MCF 10A (cell line): ENCODE results near the gene LCE3C. TPM values are rescaled to one million over a fixed set of nuclear protein-coding genes. Genes with fewer than 3 reads are reported as not detected.

ENCODE experiments used
- BruUV-seq: library from RNA; stranded (reverse); fragments of 400-500 nt; replicated peaks from 2 replicates; lab custom pipeline; 2021; lab: Mats Ljungman, UMichigan
- CTCF ChIA-PET: fragments of 300-600 bp; sonication (Branson Sonifier 250); formaldehyde crosslinking; extraction: SDS; loops from one replicate; lab custom pipeline; 2021; ENCODE audit warnings: antibody characterized with exemption, inconsistent platforms; lab: Yijun Ruan, JAX
- POLR2A ChIA-PET: fragments of 300-600, 350-650 bp; sonication (Branson Sonifier 250); formaldehyde crosslinking; extraction: SDS; loops from one replicate; lab custom pipeline; 2020; ENCODE audit warnings: antibody characterized with exemption, inconsistent platforms; lab: Yijun Ruan, JAX
- DNase-seq: peaks from one replicate; pipeline ENCODE4 v3.0.0-alpha.2; 2018; ENCODE audit not compliant: unreplicated experiment
- H3K27ac Mint-ChIP-seq: one replicate; pipeline ENCODE4 v1.8.0; 2022; ENCODE audit warnings: mild to moderate bottlenecking, low read depth, mixed read lengths; ENCODE audit not compliant: unreplicated experiment
- H3K27me3 Mint-ChIP-seq: one replicate; pipeline ENCODE4 v1.8.0; 2022; ENCODE audit warnings: mixed read lengths; ENCODE audit not compliant: insufficient read depth, unreplicated experiment
- H3K36me3 Mint-ChIP-seq: one replicate; pipeline ENCODE4 v1.8.0; 2022; ENCODE audit warnings: mild to moderate bottlenecking, moderate library complexity, mixed read lengths; ENCODE audit not compliant: insufficient read depth, unreplicated experiment
- H3K4me1 Mint-ChIP-seq: one replicate; pipeline ENCODE4 v1.8.0; 2022; ENCODE audit warnings: mixed read lengths; ENCODE audit not compliant: insufficient read depth, unreplicated experiment
- H3K4me3 Mint-ChIP-seq: one replicate; pipeline ENCODE4 v1.8.0; 2022; ENCODE audit warnings: mild to moderate bottlenecking, moderate library complexity, mixed read lengths; ENCODE audit not compliant: unreplicated experiment
- H3K9me3 Mint-ChIP-seq: one replicate; pipeline ENCODE4 v1.8.0; 2022; ENCODE audit warnings: mixed read lengths; ENCODE audit not compliant: unreplicated experiment
- CTCF ChIP-seq: fragments of 200-600 bp; IDR thresholded peaks from one replicate; pipeline ENCODE4 v1.8.0; 2022; ENCODE audit warnings: antibody characterized with exemption, mild to moderate bottlenecking; ENCODE audit not compliant: unreplicated experiment
- intact Hi-C: fragments of 100-400 bp; cut with micrococcal nuclease; formaldehyde crosslinking; loops from 2 replicates; pipeline ENCODE4 v1.14.1; 2022
- total RNA-seq: library from RNA; stranded (reverse); gene quantifications from 2 replicates; pipeline ENCODE4 v1.2.3, GENCODE V29; 2022

Gene LCE3C
- total RNA-seq, 1 experiment from 2014 or later, result not detected

GRCh38 chr1:152646656-152647055 is 46.6 kb downstream of the LCE3C start:
- Mint-ChIP-seq H3K4me3 (no peak overlapping the region), H3K27me3 (no peaks in the 10 kb centered on the region), H3K9me3 (no peaks in the 10 kb centered on the region), H3K36me3 (no peaks in the 10 kb centered on the region), H3K27ac (no peak overlapping the region), H3K4me1 (peaks cover 6% of the 10 kb centered on the region)
- ChIA-PET POLR2A (no interaction called here), CTCF (interaction anchor here (0.5 to 14.4 kb wide), 4 partner anchors 9 to 288 kb away, joined by 3 to 253 read pairs (median 68); no protein-coding TSS in a partner anchor)
- intact Hi-C loops, result no loop called here
- no peak for DNase-seq
- no peak for TF ChIP-seq CTCF
- no TSS peak for BruUV-seq

Other genes starting within 250 kb of the LCE3C start
- not detected in 2 replicates for gene FLG2, start 240.2 kb upstream of the LCE3C start, total RNA-seq
- gene CRNN, start 186.0 kb upstream of the LCE3C start, total RNA-seq, result not detected in 2 replicates
- gene LCE5A, start 89.4 kb upstream of the LCE3C start, total RNA-seq, result not detected in 2 replicates
- gene CRCT1, start 85.8 kb upstream of the LCE3C start, total RNA-seq, result not detected in 2 replicates
- gene LCE3E, start 33.5 kb upstream of the LCE3C start, total RNA-seq, result not detected in 2 replicates
- 0.75 TPM in 1 of 2 replicates, not detected in the other for gene LCE3D, start 19.7 kb upstream of the LCE3C start, total RNA-seq
- not detected in 2 replicates for gene LCE3B, start 13.6 kb downstream of the LCE3C start, total RNA-seq
- not detected in 2 replicates for gene LCE3A, start 22.9 kb downstream of the LCE3C start, total RNA-seq
- gene LCE2D, start 63.1 kb downstream of the LCE3C start, total RNA-seq, result not detected in 2 replicates
- not detected in 2 replicates for gene LCE2C, start 75.0 kb downstream of the LCE3C start, total RNA-seq
- not detected in 2 replicates for gene LCE2B, start 85.9 kb downstream of the LCE3C start, total RNA-seq
- not detected in 2 replicates for gene LCE2A, start 98.1 kb downstream of the LCE3C start, total RNA-seq
- not detected in 2 replicates for gene LCE4A, start 107.9 kb downstream of the LCE3C start, total RNA-seq
- 0.12 and 0.25 TPM in 2 replicates for gene KPRP, start 157.8 kb downstream of the LCE3C start, total RNA-seq
- not detected in 2 replicates for gene LCE1F, start 174.9 kb downstream of the LCE3C start, total RNA-seq
- 1.3 and 1.9 TPM in 2 replicates for gene LCE1E, start 186.0 kb downstream of the LCE3C start, total RNA-seq
- gene LCE1D, start 196.5 kb downstream of the LCE3C start, total RNA-seq, result not detected in 2 replicates
- 1.4 and 1.9 TPM in 2 replicates for gene LCE1C, start 206.4 kb downstream of the LCE3C start, total RNA-seq
- 1.3 and 2.0 TPM in 2 replicates for gene LCE1B, start 211.7 kb downstream of the LCE3C start, total RNA-seq
- not detected in 2 replicates for gene LCE1A, start 227.2 kb downstream of the LCE3C start, total RNA-seq
- gene LCE6A, start 242.6 kb downstream of the LCE3C start, total RNA-seq, result not detected in 2 replicates